H9 (cell line): ENCODE results near the gene PDE5A. TPM values are rescaled to one million over a fixed set of nuclear protein-coding genes. Genes with fewer than 3 reads are reported as not detected.

ENCODE experiments used
- DNase-seq: peaks from one replicate; pipeline ENCODE4 v3.0.0-alpha.2; 2017
- H2AFZ ChIP-seq: one replicate; pipeline ENCODE4 v1.6.1; 2013; ENCODE audit warnings: mild to moderate bottlenecking, low read length, control low read depth, moderate library complexity
- H2AK5ac ChIP-seq: 2 replicates; pipeline ENCODE4 v1.6.1; 2013; ENCODE audit warnings: low read length, control low read depth, mixed read lengths; ENCODE audit not compliant: insufficient read length
- H2BK120ac ChIP-seq: one replicate; pipeline ENCODE4 v1.6.1; 2013; ENCODE audit warnings: low read depth, mild to moderate bottlenecking, low read length, control low read depth, inconsistent platforms; ENCODE audit not compliant: poor library complexity, severe bottlenecking
- H2BK12ac ChIP-seq: 2 replicates; pipeline ENCODE4 v1.6.1; 2013; ENCODE audit warnings: low read length, control low read depth, mixed read lengths, low read depth; ENCODE audit not compliant: insufficient read length
- H2BK15ac ChIP-seq: 2 replicates; pipeline ENCODE4 v1.6.1; 2013; ENCODE audit warnings: low read depth, low read length, control low read depth
- H2BK20ac ChIP-seq: one replicate; pipeline ENCODE4 v1.6.1; 2013; ENCODE audit warnings: low read depth, mild to moderate bottlenecking, low read length, control low read depth, inconsistent platforms; ENCODE audit not compliant: poor library complexity, severe bottlenecking
- H2BK5ac ChIP-seq: 2 replicates; pipeline ENCODE4 v1.6.1; 2013; ENCODE audit warnings: low read length, control low read depth, mixed read lengths; ENCODE audit not compliant: insufficient read length
- H3K14ac ChIP-seq: 2 replicates; pipeline ENCODE4 v1.6.1; 2013; ENCODE audit warnings: low read length, control low read depth; ENCODE audit not compliant: insufficient read depth
- H3K18ac ChIP-seq: 2 replicates; pipeline ENCODE4 v1.6.1; 2013; ENCODE audit warnings: low read depth, mild to moderate bottlenecking, mixed read lengths, low read length, control low read depth; ENCODE audit not compliant: insufficient read length
- H3K23ac ChIP-seq: 2 replicates; pipeline ENCODE4 v1.6.1; 2013; ENCODE audit warnings: low read length, control low read depth, mixed read lengths, low read depth; ENCODE audit not compliant: insufficient read length
- H3K23me2 ChIP-seq: 2 replicates; pipeline ENCODE4 v1.6.1; 2013; ENCODE audit warnings: low read depth, mild to moderate bottlenecking, mixed read lengths, low read length, control low read depth; ENCODE audit not compliant: insufficient read length, poor library complexity, severe bottlenecking
- H3K27ac ChIP-seq: 2 replicates; pipeline ENCODE4 v1.5.1; 2013; ENCODE audit warnings: low read length, control low read depth, mixed read lengths, low read depth; ENCODE audit not compliant: insufficient read length
- H3K27me3 ChIP-seq: 2 replicates; pipeline ENCODE4 v1.6.1; 2013; ENCODE audit warnings: low read length, control low read depth, inconsistent platforms; ENCODE audit not compliant: insufficient read depth
- H3K4ac ChIP-seq: 2 replicates; pipeline ENCODE4 v1.6.1; 2013; ENCODE audit warnings: low read depth, mild to moderate bottlenecking, control low read depth, inconsistent platforms, low read length, moderate library complexity
- H3K4me1 ChIP-seq: 2 replicates; pipeline ENCODE4 v1.6.1; 2013; ENCODE audit warnings: low read length, control low read depth, inconsistent platforms; ENCODE audit not compliant: insufficient read depth
- H3K4me2 ChIP-seq: 2 replicates; pipeline ENCODE4 v1.6.1; 2013; ENCODE audit warnings: low read length, control low read depth, mixed read lengths; ENCODE audit not compliant: insufficient read length, insufficient read depth
- H3K56ac ChIP-seq: 2 replicates; pipeline ENCODE4 v1.6.1; 2013; ENCODE audit warnings: low read depth, mild to moderate bottlenecking, mixed read lengths, low read length, control low read depth; ENCODE audit not compliant: insufficient read length
- H3K79me1 ChIP-seq: 2 replicates; pipeline ENCODE4 v1.6.1; 2013; ENCODE audit warnings: low read depth, mild to moderate bottlenecking, moderate library complexity, low read length, control low read depth, inconsistent platforms; ENCODE audit not compliant: insufficient read depth, poor library complexity, severe bottlenecking
- H3K79me2 ChIP-seq: 2 replicates; pipeline ENCODE4 v1.6.1; 2013; ENCODE audit warnings: low read length, control low read depth, inconsistent platforms; ENCODE audit not compliant: insufficient read depth
- H3K9ac ChIP-seq: 2 replicates; pipeline ENCODE4 v1.6.1; 2013; ENCODE audit warnings: low read length, control low read depth, mixed read lengths; ENCODE audit not compliant: insufficient read length; ENCODE audit errors: extremely low read depth
- H3K9me3 ChIP-seq: one replicate; pipeline ENCODE4 v1.6.1; 2013; ENCODE audit warnings: low read depth, low read length, inconsistent platforms; ENCODE audit not compliant: control insufficient read depth
- H3T11ph ChIP-seq: one replicate; pipeline ENCODE4 v1.6.1; 2013; ENCODE audit warnings: mild to moderate bottlenecking, low read length, control low read depth, inconsistent platforms
- H4K20me1 ChIP-seq: one replicate; pipeline ENCODE4 v1.6.1; 2013; ENCODE audit not compliant: control insufficient read depth, insufficient read length, insufficient read depth
- H4K5ac ChIP-seq: 2 replicates; pipeline ENCODE4 v1.6.1; 2013; ENCODE audit warnings: low read depth, mild to moderate bottlenecking, mixed read lengths, low read length, control low read depth; ENCODE audit not compliant: insufficient read length
- H4K8ac ChIP-seq: replicated peaks from 2 replicates; pipeline ENCODE4 v1.6.1; 2013; ENCODE audit warnings: low read length, control low read depth, mixed read lengths, low read depth; ENCODE audit not compliant: insufficient read length
- H4K91ac ChIP-seq: 2 replicates; pipeline ENCODE4 v1.6.1; 2013; ENCODE audit warnings: low read depth, mild to moderate bottlenecking, moderate library complexity, mixed read lengths, low read length, control low read depth; ENCODE audit not compliant: insufficient read length
- H3K27ac Mint-ChIP-seq, 3 experiments: 2 replicates in 2 of 3; 3 replicates in 1 of 3; pipeline ENCODE4 v1.8.0; 2020 to 2021; ENCODE audit warnings: mixed read lengths in 3 of 3, mild to moderate bottlenecking in 1 of 3, moderate library complexity in 1 of 3
- H3K27me3 Mint-ChIP-seq: 2 replicates; pipeline ENCODE4 v1.8.0; 2021; ENCODE audit warnings: low read depth, mild to moderate bottlenecking, moderate library complexity, mixed read lengths
- H3K36me3 Mint-ChIP-seq, 3 experiments: 2 replicates in 2 of 3; 3 replicates in 1 of 3; pipeline ENCODE4 v1.8.0; 2020 to 2021; ENCODE audit warnings: low read depth in 3 of 3, mixed read lengths in 3 of 3; ENCODE audit not compliant: insufficient read depth in 1 of 3
- H3K4me1 Mint-ChIP-seq, 2 experiments: 2 replicates each; pipeline ENCODE4 v1.8.0; 2020; ENCODE audit warnings: mixed read lengths in 2 of 2
- H3K4me3 Mint-ChIP-seq, 2 experiments: 2 replicates in 1 of 2; 3 replicates in 1 of 2; pipeline ENCODE4 v1.8.0; 2020 to 2021; ENCODE audit warnings: mild to moderate bottlenecking in 2 of 2, mixed read lengths in 2 of 2, moderate library complexity in 1 of 2
- H3K9me3 Mint-ChIP-seq, 2 experiments: 2 replicates in 1 of 2; 3 replicates in 1 of 2; pipeline ENCODE4 v1.8.0; 2020; ENCODE audit warnings: mild to moderate bottlenecking in 2 of 2, mixed read lengths in 2 of 2, moderate library complexity in 1 of 2
- total RNA-seq: library from RNA; stranded (reverse); gene quantifications from 2 replicates; pipeline ENCODE4 v1.2.1, GENCODE V29; 2021
- TF ChIP-seq, protein P1 (sequence below): fragments of 200-600 bp; sonication (generic); conservative IDR thresholded peaks from 3 replicates; pipeline ENCODE4 v1.8.0; 2021; ENCODE audit warnings: antibody characterized with exemption, mild to moderate bottlenecking

The PDE5A gene
- total RNA-seq, 1 experiment from 2014 or later, result 15.7 TPM

DNA sequence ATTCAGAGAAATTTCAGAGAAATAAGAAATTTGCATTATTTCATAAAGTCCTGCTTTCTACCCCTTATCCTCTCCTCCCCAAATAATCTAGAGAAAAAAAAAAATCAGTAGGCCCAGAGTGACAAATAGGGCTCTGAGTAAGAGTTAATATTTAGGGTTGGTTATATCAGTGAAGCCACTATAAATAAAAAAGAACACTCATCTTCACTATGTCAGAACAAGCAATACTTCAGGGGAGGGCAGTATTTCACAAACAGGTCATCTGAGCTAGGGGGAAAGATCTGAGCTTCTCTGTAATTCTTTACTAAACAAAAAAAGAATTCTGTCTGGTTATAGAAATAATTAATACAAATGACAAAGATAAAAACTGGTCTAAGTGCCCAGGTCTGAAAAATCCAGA, 39.4 kb downstream of the PDE5A start:
- Histone ChIP-seq H3K18ac (no peak overlapping the region), H3K27me3 (no peaks in the 10 kb centered on the region), H3K4me1 (no peaks in the 10 kb centered on the region; the same call in 1 of the 2 replicates), H3K23ac (no peak overlapping the region), H3K79me2 (no peaks in the 10 kb centered on the region), H3K23me2 (no peaks in the 10 kb centered on the region), H2AFZ (no peak overlapping the region), H3K14ac (no peak overlapping the region), H3K9ac (no peak overlapping the region), H2BK120ac (no peak overlapping the region), H3K4me2 (no peak overlapping the region), H2BK12ac (no peak overlapping the region), H3K56ac (no peak overlapping the region), H3K79me1 (no peaks in the 10 kb centered on the region), H3T11ph (no peak overlapping the region), H3K4ac (no peak overlapping the region), H3K9me3 (no peaks in the 10 kb centered on the region), H2BK5ac (no peak overlapping the region), H2BK20ac (no peak overlapping the region), H4K20me1 (no peaks in the 10 kb centered on the region), H4K8ac (no peak overlapping the region), H2AK5ac (no peak overlapping the region), H3K27ac (no peak overlapping the region), H4K91ac (no peak overlapping the region), H4K5ac (no peak overlapping the region), H2BK15ac (no peak overlapping the region)
- no peak for DNase-seq
- no peak overlapping the region for H3K4me3 Mint-ChIP-seq
- H3K27me3 Mint-ChIP-seq, result no peaks in the 10 kb centered on the region
- H3K27ac Mint-ChIP-seq, result no peak overlapping the region
- H3K4me1 Mint-ChIP-seq, result peaks cover 8 to 9% of the 10 kb centered on the region in 2 experiments
- no peaks in the 10 kb centered on the region for H3K9me3 Mint-ChIP-seq
- peaks cover 2 to 9% (median 4%) of the 10 kb centered on the region in 3 experiments; a peak in 5 of 7 replicates for H3K36me3 Mint-ChIP-seq
- TF ChIP-seq, protein P1, sequence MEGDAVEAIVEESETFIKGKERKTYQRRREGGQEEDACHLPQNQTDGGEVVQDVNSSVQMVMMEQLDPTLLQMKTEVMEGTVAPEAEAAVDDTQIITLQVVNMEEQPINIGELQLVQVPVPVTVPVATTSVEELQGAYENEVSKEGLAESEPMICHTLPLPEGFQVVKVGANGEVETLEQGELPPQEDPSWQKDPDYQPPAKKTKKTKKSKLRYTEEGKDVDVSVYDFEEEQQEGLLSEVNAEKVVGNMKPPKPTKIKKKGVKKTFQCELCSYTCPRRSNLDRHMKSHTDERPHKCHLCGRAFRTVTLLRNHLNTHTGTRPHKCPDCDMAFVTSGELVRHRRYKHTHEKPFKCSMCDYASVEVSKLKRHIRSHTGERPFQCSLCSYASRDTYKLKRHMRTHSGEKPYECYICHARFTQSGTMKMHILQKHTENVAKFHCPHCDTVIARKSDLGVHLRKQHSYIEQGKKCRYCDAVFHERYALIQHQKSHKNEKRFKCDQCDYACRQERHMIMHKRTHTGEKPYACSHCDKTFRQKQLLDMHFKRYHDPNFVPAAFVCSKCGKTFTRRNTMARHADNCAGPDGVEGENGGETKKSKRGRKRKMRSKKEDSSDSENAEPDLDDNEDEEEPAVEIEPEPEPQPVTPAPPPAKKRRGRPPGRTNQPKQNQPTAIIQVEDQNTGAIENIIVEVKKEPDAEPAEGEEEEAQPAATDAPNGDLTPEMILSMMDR, result no peak
